GM12865 (cell line): ENCODE data around the gene THRAP3.
A peak's percentile ranks its signal among the peaks of the same experiment; 100 is the strongest.

Experiments
- DNase-seq: peaks from one replicate; pipeline ENCODE4 v3.0.0; 2010; ENCODE audit warnings: low read depth
- H3K4me3 ChIP-seq: 2 replicates; pipeline ENCODE4 v1.5.1; 2011; ENCODE audit warnings: mild to moderate bottlenecking, low read depth, low read length, control low read depth
- TF ChIP-seq, protein P1 (sequence below): IDR thresholded peaks from 2 replicates; pipeline ENCODE4 v1.5.1; 2011; ENCODE audit warnings: low read length, control low read depth, low read depth, inconsistent platforms; ENCODE audit not compliant: insufficient read depth; ENCODE audit errors: missing control alignments

THRAP3 gene

DNA sequence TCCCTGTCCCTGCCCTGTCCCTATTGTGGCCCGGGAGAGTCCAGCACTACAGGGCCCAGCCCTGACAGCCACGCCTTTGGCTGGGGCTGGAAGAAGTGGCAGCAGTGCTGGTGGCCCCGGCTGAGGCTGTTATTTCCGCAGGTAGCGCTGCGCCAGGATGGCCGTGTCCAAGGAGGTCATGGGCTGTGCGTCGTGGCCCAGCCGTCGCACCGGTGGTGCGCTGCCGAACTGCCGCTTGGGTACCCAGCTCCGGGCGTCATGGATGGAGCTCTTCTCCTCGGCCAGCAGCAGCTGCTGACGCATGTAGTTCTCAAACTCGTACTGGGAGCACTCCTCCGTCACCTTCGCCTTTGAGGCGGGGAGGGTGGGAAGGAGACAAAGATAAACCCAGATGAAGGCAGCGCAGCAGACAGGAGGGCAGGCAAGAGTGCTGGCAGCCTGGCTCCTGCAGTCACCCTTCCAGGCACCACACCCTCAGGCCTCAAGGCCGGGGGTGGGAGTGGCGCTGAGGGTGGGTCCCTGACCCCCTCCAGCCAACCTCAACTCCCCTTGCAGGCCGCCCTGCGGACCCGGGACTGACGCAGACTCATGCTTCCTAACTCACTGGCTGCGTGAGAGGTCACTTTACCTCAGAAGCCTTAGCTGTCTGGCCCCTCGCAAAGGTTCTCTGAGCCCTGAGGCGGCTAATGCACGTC, 117.5 kb downstream of the THRAP3 start:
- TF ChIP-seq, protein P1, sequence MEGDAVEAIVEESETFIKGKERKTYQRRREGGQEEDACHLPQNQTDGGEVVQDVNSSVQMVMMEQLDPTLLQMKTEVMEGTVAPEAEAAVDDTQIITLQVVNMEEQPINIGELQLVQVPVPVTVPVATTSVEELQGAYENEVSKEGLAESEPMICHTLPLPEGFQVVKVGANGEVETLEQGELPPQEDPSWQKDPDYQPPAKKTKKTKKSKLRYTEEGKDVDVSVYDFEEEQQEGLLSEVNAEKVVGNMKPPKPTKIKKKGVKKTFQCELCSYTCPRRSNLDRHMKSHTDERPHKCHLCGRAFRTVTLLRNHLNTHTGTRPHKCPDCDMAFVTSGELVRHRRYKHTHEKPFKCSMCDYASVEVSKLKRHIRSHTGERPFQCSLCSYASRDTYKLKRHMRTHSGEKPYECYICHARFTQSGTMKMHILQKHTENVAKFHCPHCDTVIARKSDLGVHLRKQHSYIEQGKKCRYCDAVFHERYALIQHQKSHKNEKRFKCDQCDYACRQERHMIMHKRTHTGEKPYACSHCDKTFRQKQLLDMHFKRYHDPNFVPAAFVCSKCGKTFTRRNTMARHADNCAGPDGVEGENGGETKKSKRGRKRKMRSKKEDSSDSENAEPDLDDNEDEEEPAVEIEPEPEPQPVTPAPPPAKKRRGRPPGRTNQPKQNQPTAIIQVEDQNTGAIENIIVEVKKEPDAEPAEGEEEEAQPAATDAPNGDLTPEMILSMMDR: no peak
- DNase-seq: no peak
- no peak overlapping the region for H3K4me3 ChIP-seq

DNA sequence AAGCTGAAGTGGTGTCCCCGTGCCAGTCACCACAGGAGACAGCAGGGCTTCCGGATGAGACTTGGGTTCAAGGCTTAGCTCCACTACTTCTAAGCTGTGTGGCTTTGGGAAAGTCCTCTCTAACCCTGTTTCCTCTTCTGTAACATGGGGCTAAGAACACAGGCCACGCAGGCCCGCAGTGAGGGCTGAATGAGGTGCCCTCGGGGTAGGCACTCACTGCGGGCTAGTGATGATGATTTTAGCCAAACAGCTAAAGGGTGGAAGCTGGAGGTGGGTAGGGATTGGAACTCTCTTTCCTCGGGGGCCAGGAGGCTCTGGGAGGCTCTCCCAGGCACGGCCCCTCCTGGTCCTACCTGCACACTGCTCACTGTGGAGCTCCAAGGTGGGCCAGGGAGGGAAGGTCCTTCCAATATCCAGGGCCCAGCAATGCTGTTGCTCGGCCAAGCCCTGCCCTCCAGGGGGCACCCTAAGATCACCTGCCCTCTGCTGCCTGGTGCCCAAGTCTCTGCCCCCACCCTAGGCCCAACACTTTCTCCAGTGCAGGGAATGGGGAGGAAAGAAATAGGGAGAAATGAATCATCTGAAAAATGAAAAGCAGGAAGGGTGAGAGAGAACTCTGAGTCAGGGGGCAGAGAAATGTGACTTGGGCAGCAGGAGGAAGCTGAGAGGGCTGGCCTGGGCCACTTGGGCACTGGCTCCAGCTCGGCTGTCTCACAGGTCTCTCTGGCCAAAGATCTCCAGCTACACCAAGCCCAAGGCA, 118.4 kb downstream of the THRAP3 start:
- peak; percentile 63 for DNase-seq
- TF ChIP-seq, protein P1: peak; percentile 76
- no peak overlapping the region for H3K4me3 ChIP-seq

DNA sequence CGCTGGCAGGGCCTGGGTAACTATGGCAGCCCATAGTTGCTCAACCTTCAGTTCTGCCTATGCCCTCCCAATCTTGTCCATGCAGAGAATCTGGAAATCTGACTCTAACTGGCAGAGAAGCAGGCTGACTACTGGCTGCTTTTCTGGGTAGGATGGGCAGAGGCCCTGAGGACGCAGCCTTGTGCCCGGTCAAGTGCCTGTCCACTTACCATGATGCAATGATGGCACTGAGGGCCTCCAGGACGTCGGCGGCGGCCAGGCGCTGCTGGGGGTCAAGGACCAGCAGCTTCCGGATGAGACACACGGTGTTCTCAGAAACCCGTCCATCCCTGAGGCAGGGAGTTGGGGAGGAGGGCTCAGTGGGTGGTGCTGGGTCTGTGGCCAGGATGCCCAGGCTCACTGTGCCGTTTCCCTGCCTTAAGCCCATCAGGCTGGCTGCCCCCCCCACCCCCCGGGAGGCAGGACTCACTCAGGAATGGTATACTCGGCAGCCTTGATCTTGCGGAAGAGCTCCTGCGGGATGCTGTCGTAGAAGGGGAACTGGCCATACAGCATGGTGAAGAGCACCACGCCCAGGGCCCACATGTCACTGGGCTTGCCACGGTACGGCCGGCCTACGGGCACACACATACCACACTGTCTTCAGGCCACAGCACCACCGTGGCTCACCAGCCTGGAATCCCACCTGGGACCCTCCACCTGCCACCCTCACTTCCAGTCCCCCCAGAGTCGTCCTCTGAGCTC, 119.6 kb downstream of the THRAP3 start:
- no peak for DNase-seq
- TF ChIP-seq, protein P1: no peak
- H3K4me3 ChIP-seq: no peak overlapping the region

- DNase-seq: no peak
- TF ChIP-seq, protein P1: no peak
- no peak overlapping the region for H3K4me3 ChIP-seq
These were observed 120.1 kb downstream of the THRAP3 start for GRCh38 chr1:36344395-36344680.

DNA sequence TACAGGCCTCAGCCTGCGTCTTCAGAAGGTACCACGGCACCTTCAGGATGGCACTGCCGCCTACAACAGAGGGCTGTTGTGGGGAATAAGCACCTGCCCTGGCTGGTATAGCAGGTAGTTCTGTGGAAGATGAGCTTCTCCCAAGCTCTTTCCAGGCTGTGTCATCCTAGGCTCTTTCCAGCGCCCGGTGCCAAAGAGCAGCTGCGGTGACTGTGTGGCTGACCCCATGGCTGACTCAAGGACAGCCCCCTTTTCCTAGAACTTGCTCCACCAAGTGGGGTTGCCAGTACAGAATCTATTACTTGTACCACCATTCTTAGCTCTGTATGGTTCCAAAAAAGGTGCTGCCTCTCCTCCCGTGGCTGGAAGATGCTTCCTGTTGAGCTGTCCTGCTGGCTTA, 121.1 kb downstream of the THRAP3 start:
- no peak for DNase-seq
- H3K4me3 ChIP-seq: no peak overlapping the region
- TF ChIP-seq, protein P1: no peak

GRCh38 chr1:36346741-36347370, 122.6 kb downstream of the THRAP3 start:
- TF ChIP-seq, protein P1: no peak
- DNase-seq: no peak
- no peak overlapping the region for H3K4me3 ChIP-seq
